ENCODE measurements around the gene CACNA2D3. TPM values are rescaled to one million over a fixed set of nuclear protein-coding genes. Genes with fewer than 3 reads are reported as not detected.

The CACNA2D3 gene
- total and polyA plus RNA-seq, 12 donors = 0.51 to 43.5 (median 19.3) TPM

GRCh38 chr3:54882129-54882833, 759.9 kb downstream of the CACNA2D3 start:
- peak overlapping the region in 7 of 10 donors; percentile 7 to 66 (median 44) for H3K27ac ChIP-seq
- peak; percentile 61 to 92 (median 81) for ATAC-seq
- TF ChIP-seq CTCF (IDR thresholded peaks at IDR 0.05) = no peak
- H3K4me1 ChIP-seq = peaks cover 0 to 12% (median 0%) of the 10 kb centered on the region in 9 donors
- no peak for DNase-seq
- H3K27me3 ChIP-seq = peaks cover 0 to 9% (median 0%) of the 10 kb centered on the region in 7 donors
- intact Hi-C loops (cut with DNase I) = loop anchor here in 1 of 10 donors (5.0 kb wide), 1 partner anchor 1750 kb away; no protein-coding TSS in a partner anchor
- H3K4me3 ChIP-seq = no peak overlapping the region
- 38 to 52% methylated on average over 3 of the region's 3 CpGs for WGBS, 2 donors
- peaks cover 0 to 2% (median 0%) of the 10 kb centered on the region in 11 donors for H3K9me3 ChIP-seq
- H3K36me3 ChIP-seq = no peaks in the 10 kb centered on the region

DNA sequence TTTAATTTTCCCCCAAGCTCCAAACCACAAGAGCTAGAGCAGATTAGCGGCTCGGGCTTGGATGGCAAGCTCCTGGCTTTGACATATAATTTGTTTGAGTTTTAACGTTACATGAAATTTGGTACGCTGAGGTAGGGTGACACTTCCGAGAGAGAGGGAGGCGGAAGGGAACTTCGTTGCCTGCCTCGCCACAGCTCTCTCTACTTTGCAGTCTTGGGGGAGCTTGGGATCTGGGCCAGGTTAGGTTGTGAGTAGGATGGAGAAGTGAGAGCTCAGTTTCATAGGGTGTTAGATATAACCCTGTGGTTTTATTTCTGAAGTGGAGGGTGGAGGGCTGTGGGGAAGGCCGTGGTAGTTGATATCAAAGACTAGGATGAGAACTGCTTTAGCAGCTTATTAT, 765.8 kb downstream of the CACNA2D3 start:
- 94 to 96% methylated on average over 9 of the region's 9 CpGs for WGBS, 2 donors
- H3K9me3 ChIP-seq = no peaks in the 10 kb centered on the region
- peaks cover 0 to 16% (median 10%) of the 10 kb centered on the region in 9 donors for H3K4me1 ChIP-seq
- H3K27ac ChIP-seq = no peak overlapping the region
- H3K4me3 ChIP-seq = no peak overlapping the region
- no peak for TF ChIP-seq CTCF (IDR thresholded peaks at IDR 0.05)
- no peaks in the 10 kb centered on the region for H3K36me3 ChIP-seq
- intact Hi-C loops (cut with DNase I) = no loop called here
- H3K27me3 ChIP-seq = no peaks in the 10 kb centered on the region
- DNase-seq (no peak), ATAC-seq (no peak)

GRCh38 chr3:54888873-54889272, 766.5 kb downstream of the CACNA2D3 start:
- Histone ChIP-seq H3K27me3 (no peaks in the 10 kb centered on the region), H3K27ac (no peak overlapping the region), H3K36me3 (no peaks in the 10 kb centered on the region), H3K4me3 (no peak overlapping the region), H3K4me1 (peaks cover 0 to 16% (median 10%) of the 10 kb centered on the region in 9 donors), H3K9me3 (no peaks in the 10 kb centered on the region)
- no peak for TF ChIP-seq CTCF (IDR thresholded peaks at IDR 0.05)
- DNase-seq (no peak), ATAC-seq (no peak)
- intact Hi-C loops (cut with DNase I) = no loop called here
- 69 to 81% methylated on average over 1 of the region's 1 CpG for WGBS, 2 donors

- DNase-seq (no peak), ATAC-seq (no peak)
- WGBS, 2 donors = 85 to 97% methylated on average over 3 of the region's 3 CpGs
- Histone ChIP-seq H3K27ac (no peak overlapping the region), H3K4me1 (peaks cover 0 to 16% (median 10%) of the 10 kb centered on the region in 9 donors), H3K4me3 (no peak overlapping the region), H3K36me3 (no peaks in the 10 kb centered on the region), H3K27me3 (no peaks in the 10 kb centered on the region), H3K9me3 (no peaks in the 10 kb centered on the region)
- intact Hi-C loops (cut with DNase I) = no loop called here
- TF ChIP-seq CTCF (IDR thresholded peaks at IDR 0.05) = no peak
Observed at GRCh38 chr3:54889731-54890130, 767.4 kb downstream of the CACNA2D3 start.
